Lung (tissue), 12 donors: ENCODE data around the gene CARMIL1. TPM values are rescaled to one million over a fixed set of nuclear protein-coding genes. Genes with fewer than 3 reads are reported as not detected.

ENCODE experiments used
- ATAC-seq: fragments of 200-7000 bp; cut with Tn5 transposase; one replicate; pipeline ENCODE4 v1.9.1; 2020; ENCODE audit warnings: moderate number of reproducible peaks; ENCODE audit not compliant: insufficient read depth, low FRiP score
- DNase-seq, 3 donors: peaks; one replicate each; pipeline ENCODE4 v3.0.0-alpha.2; 2013 to 2017
- H3K27ac ChIP-seq, 2 donors: one replicate each; pipeline ENCODE4 v1.5.1; 2013; ENCODE audit warnings: mild to moderate bottlenecking in 2 of 2, moderate library complexity in 2 of 2, control low read depth in 1 of 2, inconsistent platforms in 1 of 2, low read depth in 1 of 2, low read length in 1 of 2
- H3K27me3 ChIP-seq, 3 donors: one replicate each; pipeline ENCODE4 v1.5.1; 2013; ENCODE audit warnings: low read length in 2 of 3; ENCODE audit not compliant: control insufficient read depth in 3 of 3, insufficient read depth in 3 of 3
- H3K36me3 ChIP-seq, 4 donors: one replicate each; pipeline ENCODE4 v1.5.1; 2013; ENCODE audit warnings: low read length in 4 of 4, mild to moderate bottlenecking in 1 of 4, moderate library complexity in 1 of 4; ENCODE audit not compliant: control insufficient read depth in 4 of 4, insufficient read depth in 4 of 4
- H3K4me1 ChIP-seq, 5 donors: one replicate each; pipeline ENCODE4 v1.5.1; 2013; ENCODE audit warnings: low read length in 5 of 5, mild to moderate bottlenecking in 2 of 5, moderate library complexity in 1 of 5; ENCODE audit not compliant: control insufficient read depth in 5 of 5, insufficient read depth in 5 of 5
- H3K4me3 ChIP-seq: one replicate; pipeline ENCODE4 v1.5.1; 2013; ENCODE audit warnings: mild to moderate bottlenecking, control low read depth, moderate library complexity
- H3K9ac ChIP-seq, 2 donors: one replicate each; pipeline ENCODE4 v1.5.1; 2013; ENCODE audit warnings: low read length in 2 of 2, control low read depth in 1 of 2; ENCODE audit not compliant: insufficient read depth in 1 of 2
- H3K9me3 ChIP-seq, 4 donors: one replicate each; pipeline ENCODE4 v1.5.1; 2013; ENCODE audit warnings: low read length in 3 of 4, mild to moderate bottlenecking in 1 of 4, moderate library complexity in 1 of 4; ENCODE audit not compliant: control insufficient read depth in 4 of 4, insufficient read depth in 3 of 4
- WGBS, 2 donors: extraction: QIAGEN DNeasy Blood & Tissue Kit; methylation state at CpG; one replicate each; pipeline ENCODE4 v1.1.7; 2013; 5-methylcytosine and 5-hydroxymethylcytosine counted together
- polyA plus RNA-seq, 2 donors: library from polyadenylated mRNA; stranded (reverse); fragments of 200-250 nt; gene quantifications; one replicate each; pipeline ENCODE4 v1.2.1, GENCODE V29; 2013
- total RNA-seq, 2 donors: library from RNA; depleted of rRNA in 1 of 2; stranded (reverse); fragments of >200 nt in 1 of 2; gene quantifications; one replicate each; pipeline ENCODE4 v1.2.1, GENCODE V29; 2014 to 2021
- TF ChIP-seq, protein P1 (sequence below): IDR thresholded peaks from 2 replicates; pipeline ENCODE4 v1.5.1; 2012; ENCODE audit warnings: mild to moderate bottlenecking; ENCODE audit errors: control extremely low read depth, extremely low read depth
- donor health status: control.
- donor health status: control.
- donor health status: Bipolar disorder and iron deficiency.
- donor health status: healthy.
- donor health status: DM: yes; HTN: yes; CAD: no.

Gene CARMIL1
- total and polyA plus RNA-seq, 4 donors: 8.0 to 38.3 (median 34.9) TPM

DNA sequence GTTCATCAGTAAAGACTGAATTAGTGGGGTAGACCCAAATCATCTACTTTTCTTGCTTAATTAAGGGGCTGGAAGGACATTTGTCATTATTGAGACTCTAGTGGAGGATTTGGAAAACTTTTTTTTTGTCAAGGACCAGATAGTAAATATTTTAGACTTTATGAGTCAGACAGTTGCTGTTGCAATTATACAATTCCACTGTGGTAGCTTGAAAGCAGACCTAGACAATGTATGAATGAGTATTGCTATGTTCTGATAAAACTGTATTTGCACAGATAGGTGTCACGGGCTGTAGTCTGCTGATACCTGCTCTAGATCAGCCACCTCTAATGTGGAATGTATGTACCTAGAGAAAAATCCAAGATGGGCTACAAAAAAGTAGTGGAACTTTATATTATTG lies 175.0 kb downstream of the CARMIL1 start:
- DNase-seq (no peak), ATAC-seq (no peak)
- no peak overlapping the region for H3K27ac ChIP-seq
- no peaks in the 10 kb centered on the region for H3K27me3 ChIP-seq
- H3K4me3 ChIP-seq: no peak overlapping the region
- H3K9me3 ChIP-seq: no peaks in the 10 kb centered on the region
- H3K36me3 ChIP-seq: no peaks in the 10 kb centered on the region
- TF ChIP-seq, protein P1, sequence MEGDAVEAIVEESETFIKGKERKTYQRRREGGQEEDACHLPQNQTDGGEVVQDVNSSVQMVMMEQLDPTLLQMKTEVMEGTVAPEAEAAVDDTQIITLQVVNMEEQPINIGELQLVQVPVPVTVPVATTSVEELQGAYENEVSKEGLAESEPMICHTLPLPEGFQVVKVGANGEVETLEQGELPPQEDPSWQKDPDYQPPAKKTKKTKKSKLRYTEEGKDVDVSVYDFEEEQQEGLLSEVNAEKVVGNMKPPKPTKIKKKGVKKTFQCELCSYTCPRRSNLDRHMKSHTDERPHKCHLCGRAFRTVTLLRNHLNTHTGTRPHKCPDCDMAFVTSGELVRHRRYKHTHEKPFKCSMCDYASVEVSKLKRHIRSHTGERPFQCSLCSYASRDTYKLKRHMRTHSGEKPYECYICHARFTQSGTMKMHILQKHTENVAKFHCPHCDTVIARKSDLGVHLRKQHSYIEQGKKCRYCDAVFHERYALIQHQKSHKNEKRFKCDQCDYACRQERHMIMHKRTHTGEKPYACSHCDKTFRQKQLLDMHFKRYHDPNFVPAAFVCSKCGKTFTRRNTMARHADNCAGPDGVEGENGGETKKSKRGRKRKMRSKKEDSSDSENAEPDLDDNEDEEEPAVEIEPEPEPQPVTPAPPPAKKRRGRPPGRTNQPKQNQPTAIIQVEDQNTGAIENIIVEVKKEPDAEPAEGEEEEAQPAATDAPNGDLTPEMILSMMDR: no peak
- no peak overlapping the region for H3K9ac ChIP-seq
- H3K4me1 ChIP-seq: peaks cover 0 to 6% (median 0%) of the 10 kb centered on the region in 5 donors
- WGBS, 2 donors: 90 to 97% methylated on average over 1 of the region's 1 CpG

DNA sequence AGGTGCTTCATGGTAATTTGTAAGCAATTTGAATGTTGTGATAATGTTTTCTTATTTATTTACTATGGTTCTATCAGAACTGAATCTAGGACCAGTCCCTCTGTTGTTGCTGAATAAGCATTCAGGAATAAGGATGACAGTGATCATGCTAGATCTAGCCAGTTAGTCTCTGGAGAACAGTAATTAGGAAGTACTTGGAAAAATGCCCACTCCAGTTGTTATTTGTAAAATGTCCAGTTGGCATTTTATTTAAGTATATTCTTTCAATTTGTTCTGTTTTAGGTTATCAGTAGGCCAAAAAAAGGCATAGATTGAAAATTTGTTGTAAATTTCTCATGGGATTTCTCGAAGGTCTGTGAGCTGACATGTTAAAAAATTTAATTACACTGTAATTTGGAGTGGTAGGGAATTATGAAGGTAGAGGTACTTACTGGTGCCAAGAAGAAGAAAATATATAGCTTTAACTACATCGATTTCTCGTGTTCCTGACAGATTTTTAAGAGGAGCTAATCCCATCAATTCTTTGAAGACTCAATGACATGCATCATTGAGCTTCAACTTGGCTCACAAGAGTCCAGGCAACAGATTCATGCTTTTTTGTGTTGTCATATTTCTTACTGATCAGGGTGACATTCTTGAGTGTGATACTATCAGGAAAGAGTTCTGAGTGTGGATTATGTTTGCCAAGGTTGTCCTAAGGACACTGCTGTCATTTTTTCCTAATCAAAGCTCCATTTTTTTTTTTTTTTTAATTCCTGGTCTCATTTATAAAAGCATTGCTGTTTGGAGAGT lies 177.3 kb downstream of the CARMIL1 start:
- ATAC-seq (no peak), DNase-seq (peak in 2 of 3 donors; percentile 44 to 49)
- no peaks in the 10 kb centered on the region for H3K9me3 ChIP-seq
- WGBS, 2 donors: 59 to 63% methylated on average over 3 of the region's 3 CpGs
- TF ChIP-seq, protein P1: no peak
- no peaks in the 10 kb centered on the region for H3K36me3 ChIP-seq
- no peak overlapping the region for H3K27ac ChIP-seq
- H3K27me3 ChIP-seq: no peaks in the 10 kb centered on the region
- peaks cover 0 to 14% (median 0%) of the 10 kb centered on the region in 5 donors for H3K4me1 ChIP-seq
- H3K4me3 ChIP-seq: no peak overlapping the region
- no peak overlapping the region for H3K9ac ChIP-seq

DNA sequence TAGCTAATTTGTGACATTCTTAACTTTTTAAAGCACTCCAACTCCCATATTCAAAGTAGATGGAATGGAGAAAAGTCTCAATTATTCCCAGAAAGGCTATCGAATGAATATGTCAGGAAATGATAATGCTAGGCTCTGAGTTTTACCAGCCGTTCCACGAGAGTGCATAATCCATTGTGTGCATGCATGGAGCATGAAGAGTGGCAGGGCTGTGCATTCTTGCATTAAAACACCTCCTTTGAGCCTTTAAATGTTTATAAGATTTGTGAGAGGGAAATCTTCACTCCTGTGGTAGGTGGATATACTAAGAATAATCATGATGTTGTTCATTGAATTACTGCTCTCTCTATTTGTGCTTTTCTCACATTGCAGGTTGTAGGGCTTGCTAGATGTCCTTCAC lies 178.3 kb downstream of the CARMIL1 start:
- no peak overlapping the region for H3K9ac ChIP-seq
- no peaks in the 10 kb centered on the region for H3K27me3 ChIP-seq
- H3K4me3 ChIP-seq: no peak overlapping the region
- no peak for ATAC-seq
- H3K36me3 ChIP-seq: no peaks in the 10 kb centered on the region
- TF ChIP-seq, protein P1: no peak
- H3K27ac ChIP-seq: no peak overlapping the region
- DNase-seq: no peak
- WGBS, 2 donors: 91 to 96% methylated on average over 3 of the region's 3 CpGs
- no peaks in the 10 kb centered on the region for H3K9me3 ChIP-seq
- peaks cover 0 to 14% (median 0%) of the 10 kb centered on the region in 5 donors for H3K4me1 ChIP-seq
